OCI-LY7 (cell line): ENCODE measurements around the gene PRDM2. TPM values are rescaled to one million over a fixed set of nuclear protein-coding genes. Genes with fewer than 3 reads are reported as not detected.

Experiments used
- BruUV-seq: library from RNA; stranded (reverse); fragments of 400-500 nt; replicated peaks from 2 replicates; lab custom pipeline; 2021; lab: Mats Ljungman, UMichigan
- CTCF ChIA-PET: fragments of 300-600 bp; sonication (Branson Sonifier 250); formaldehyde crosslinking; loops from one replicate; lab custom pipeline; 2022; ENCODE audit warnings: antibody characterized with exemption; ENCODE audit not compliant: unreplicated experiment; lab: Charles Lee
- POLR2A ChIA-PET: fragments of 300-600 bp; sonication (Branson Sonifier 250); formaldehyde crosslinking; loops from one replicate; lab custom pipeline; 2022; ENCODE audit warnings: antibody characterized with exemption; lab: Charles Lee
- DNase-seq: peaks from one replicate; pipeline ENCODE4 v3.0.0-alpha.2; 2015; ENCODE audit warnings: low spot score
- H2AFZ ChIP-seq: fragments of 200-600 bp; sonication (generic), shearing (Covaris generic); 2 replicates; pipeline ENCODE4 v1.6.1; 2014; ENCODE audit warnings: mild to moderate bottlenecking, antibody characterized with exemption, low read length, moderate library complexity
- H3K27ac ChIP-seq: fragments of 200-600 bp; sonication (generic); 2 replicates; pipeline ENCODE4 v1.5.1; 2014; ENCODE audit warnings: mixed run types, low read depth, mild to moderate bottlenecking, moderate library complexity, low read length, inconsistent platforms; ENCODE audit not compliant: poor library complexity, severe bottlenecking
- H3K36me3 ChIP-seq: fragments of 200-600 bp; sonication (generic); 2 replicates; pipeline ENCODE4 v1.6.1; 2014; ENCODE audit warnings: mild to moderate bottlenecking, antibody characterized with exemption, low read length, moderate library complexity, mixed read lengths; ENCODE audit not compliant: insufficient read depth
- H3K4me1 ChIP-seq: fragments of 200-600 bp; sonication (generic); 2 replicates; pipeline ENCODE4 v1.5.1; 2014; ENCODE audit warnings: mild to moderate bottlenecking, low read length; ENCODE audit not compliant: insufficient read depth, poor library complexity, severe bottlenecking
- H3K4me2 ChIP-seq: fragments of 200-600 bp; sonication (generic); 2 replicates; pipeline ENCODE4 v1.6.1; 2014; ENCODE audit warnings: mild to moderate bottlenecking, low read length
- H3K4me3 ChIP-seq: fragments of 200-600 bp; sonication (generic); 2 replicates; pipeline ENCODE4 v1.5.1; 2014; ENCODE audit warnings: mild to moderate bottlenecking, low read depth, low read length; ENCODE audit not compliant: poor library complexity, severe bottlenecking
- H3K79me2 ChIP-seq: fragments of 200-600 bp; sonication (generic); 2 replicates; pipeline ENCODE4 v1.6.1; 2016; ENCODE audit warnings: low read depth, mild to moderate bottlenecking, low read length, moderate library complexity, mixed read lengths; ENCODE audit not compliant: insufficient read depth
- H3K9me2 ChIP-seq: fragments of 200-600 bp; sonication (generic); 2 replicates; pipeline ENCODE4 v1.6.1; 2016; ENCODE audit warnings: mild to moderate bottlenecking, low read length, mixed read lengths; ENCODE audit not compliant: insufficient read depth
- H3K9me3 ChIP-seq: fragments of 200-600 bp; sonication (generic); 2 replicates; pipeline ENCODE4 v1.6.1; 2014; ENCODE audit warnings: mild to moderate bottlenecking, mixed run types, low read length, mixed read lengths
- H4K20me1 ChIP-seq: fragments of 200-600 bp; sonication (generic); 2 replicates; pipeline ENCODE4 v1.6.1; 2014; ENCODE audit warnings: mild to moderate bottlenecking, antibody characterized with exemption, low read length, moderate library complexity, mixed read lengths; ENCODE audit not compliant: insufficient read depth
- EZH2phosphoT487 ChIP-seq: fragments of 200-600 bp; sonication (generic); IDR thresholded peaks from 2 replicates; pipeline ENCODE4 v1.6.1; 2018; ENCODE audit warnings: low read depth, borderline replicate concordance, mild to moderate bottlenecking, mixed run types, antibody characterized with exemption, low read length, moderate library complexity, mixed read lengths
- intact Hi-C: fragments of 100-400 bp; cut with micrococcal nuclease; formaldehyde crosslinking; loops from one replicate; pipeline ENCODE4 v1.10.0; 2022; ENCODE audit not compliant: unreplicated experiment
- total RNA-seq, 2 experiments: library from RNA; depleted of rRNA in 1 of 2; stranded (reverse); fragments of >200 nt in 1 of 2; shearing (Covaris generic) in 1 of 2; gene quantifications; 2 replicates each; pipeline ENCODE4 v1.2.3, GENCODE V29; 2014 to 2022
- TF ChIP-seq, protein P1 (sequence below): fragments of 200-600 bp; sonication (generic); conservative IDR thresholded peaks from 2 replicates; pipeline ENCODE4 v1.5.1; 2014; ENCODE audit warnings: mild to moderate bottlenecking, antibody characterized with exemption, low read length, moderate library complexity, mixed read lengths

The PRDM2 gene
- total RNA-seq, 2 experiments from 2014 or later, result 38.7 to 98.2 TPM

DNA sequence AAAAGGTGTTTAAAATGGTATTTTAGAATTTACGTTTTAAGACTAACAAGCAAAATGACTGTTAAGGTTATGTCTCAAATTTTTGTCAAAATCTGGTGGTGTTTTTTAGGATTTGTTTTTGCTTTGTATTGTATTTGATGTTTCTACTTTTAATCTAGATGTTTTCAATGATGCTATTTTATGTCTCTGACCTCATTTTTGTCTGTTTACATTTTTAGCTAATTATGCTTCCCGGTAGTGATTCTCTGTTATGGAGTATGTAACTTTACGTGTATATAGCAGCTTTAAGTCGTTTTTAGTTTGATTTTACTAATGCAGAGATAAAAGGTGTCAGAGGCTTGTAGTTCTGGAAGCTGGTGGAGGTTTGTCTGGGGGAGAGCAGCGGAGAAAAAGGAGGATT, 71.8 kb downstream of the PRDM2 start:
- Histone ChIP-seq H3K27ac (no peak overlapping the region), H3K36me3 (peaks cover 90% of the 10 kb centered on the region), H3K4me3 (no peak overlapping the region), H3K4me1 (no peaks in the 10 kb centered on the region), H3K4me2 (no peak overlapping the region), H3K9me3 (no peaks in the 10 kb centered on the region), H3K9me2 (no peaks in the 10 kb centered on the region), H3K79me2 (peaks cover 79% of the 10 kb centered on the region), H4K20me1 (peaks cover 6% of the 10 kb centered on the region), H2AFZ (no peak overlapping the region)
- no TSS peak for BruUV-seq
- TF ChIP-seq, protein P1, sequence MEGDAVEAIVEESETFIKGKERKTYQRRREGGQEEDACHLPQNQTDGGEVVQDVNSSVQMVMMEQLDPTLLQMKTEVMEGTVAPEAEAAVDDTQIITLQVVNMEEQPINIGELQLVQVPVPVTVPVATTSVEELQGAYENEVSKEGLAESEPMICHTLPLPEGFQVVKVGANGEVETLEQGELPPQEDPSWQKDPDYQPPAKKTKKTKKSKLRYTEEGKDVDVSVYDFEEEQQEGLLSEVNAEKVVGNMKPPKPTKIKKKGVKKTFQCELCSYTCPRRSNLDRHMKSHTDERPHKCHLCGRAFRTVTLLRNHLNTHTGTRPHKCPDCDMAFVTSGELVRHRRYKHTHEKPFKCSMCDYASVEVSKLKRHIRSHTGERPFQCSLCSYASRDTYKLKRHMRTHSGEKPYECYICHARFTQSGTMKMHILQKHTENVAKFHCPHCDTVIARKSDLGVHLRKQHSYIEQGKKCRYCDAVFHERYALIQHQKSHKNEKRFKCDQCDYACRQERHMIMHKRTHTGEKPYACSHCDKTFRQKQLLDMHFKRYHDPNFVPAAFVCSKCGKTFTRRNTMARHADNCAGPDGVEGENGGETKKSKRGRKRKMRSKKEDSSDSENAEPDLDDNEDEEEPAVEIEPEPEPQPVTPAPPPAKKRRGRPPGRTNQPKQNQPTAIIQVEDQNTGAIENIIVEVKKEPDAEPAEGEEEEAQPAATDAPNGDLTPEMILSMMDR, result no peak
- no peak for TF ChIP-seq EZH2phosphoT487
- intact Hi-C loops, result no loop called here
- no peak for DNase-seq
- ChIA-PET CTCF (no interaction called here), POLR2A (interaction anchor here (1.1 kb wide), 1 partner anchor 77 kb away, joined by 3 read pairs; no protein-coding TSS in a partner anchor)

DNA sequence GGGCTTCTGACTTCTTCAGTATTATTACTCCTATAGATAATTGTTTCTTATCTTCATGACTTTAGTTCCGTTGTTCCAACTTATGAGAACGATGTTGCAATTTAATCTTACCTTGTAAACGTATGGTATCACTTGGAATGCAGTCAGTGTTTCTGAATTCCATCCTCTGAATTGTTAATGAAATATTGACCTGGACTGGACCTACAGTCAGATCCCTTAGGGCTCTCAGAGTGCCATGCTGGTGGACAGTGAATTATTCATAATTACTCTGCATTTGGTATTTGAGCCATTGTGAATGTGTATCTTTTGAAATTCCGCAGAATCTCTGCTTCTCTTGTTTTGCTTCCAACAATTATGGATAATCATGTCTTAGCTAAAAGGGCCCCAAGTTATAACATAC, 72.3 kb downstream of the PRDM2 start:
- peaks cover 11% of the 10 kb centered on the region for H4K20me1 ChIP-seq

DNA sequence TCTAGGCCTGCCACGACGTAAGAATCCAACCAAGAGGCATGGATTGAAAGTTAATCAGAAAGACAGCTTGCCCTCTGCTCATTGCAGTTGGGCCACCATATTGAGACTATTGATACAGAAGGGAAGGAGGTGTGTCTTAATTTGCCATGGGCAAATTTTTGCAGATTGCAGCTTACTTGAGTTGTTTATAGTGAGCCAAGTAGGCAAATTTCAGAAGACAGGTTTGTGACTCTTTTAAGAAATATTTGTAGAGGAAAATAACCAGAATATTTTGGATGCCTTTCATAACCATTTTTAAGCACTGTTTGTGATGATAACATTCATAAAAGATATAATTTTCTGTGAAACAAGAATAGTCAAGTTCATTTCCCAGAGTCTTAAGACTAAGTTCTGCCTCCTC, 74.1 kb downstream of the PRDM2 start:
- intact Hi-C loops, result no loop called here
- BruUV-seq, result no TSS peak
- H3K4me1 ChIP-seq, result peaks cover 6% of the 10 kb centered on the region
- H2AFZ ChIP-seq, result no peak overlapping the region
- no peak overlapping the region for H3K4me3 ChIP-seq
- no peak for DNase-seq
- H3K4me2 ChIP-seq, result no peak overlapping the region
- no peaks in the 10 kb centered on the region for H3K9me3 ChIP-seq
- H3K27ac ChIP-seq, result no peak overlapping the region
- peaks cover 95% of the 10 kb centered on the region for H3K36me3 ChIP-seq
- peaks cover 5% of the 10 kb centered on the region for H4K20me1 ChIP-seq
- no peak for TF ChIP-seq EZH2phosphoT487
- TF ChIP-seq, protein P1, result no peak
- no peaks in the 10 kb centered on the region for H3K9me2 ChIP-seq
- ChIA-PET POLR2A (interaction anchor here (1.2 kb wide), 1 partner anchor 26 kb away, joined by 6 read pairs; no protein-coding TSS in a partner anchor), CTCF (no interaction called here)
- H3K79me2 ChIP-seq, result peaks cover 56% of the 10 kb centered on the region

More for the DNA sequence above, 72.3 kb downstream of the PRDM2 start:
- H3K4me3 ChIP-seq, result no peak overlapping the region
- no peak overlapping the region for H3K4me2 ChIP-seq
- no peak overlapping the region for H3K27ac ChIP-seq
- ChIA-PET POLR2A (interaction anchor here (1.1 to 1.8 kb wide), 2 partner anchors 18 to 78 kb away, joined by 3 to 6 read pairs; no protein-coding TSS in a partner anchor), CTCF (no interaction called here)
- no peak for TF ChIP-seq EZH2phosphoT487
- TF ChIP-seq, protein P1, result no peak
- no peak overlapping the region for H2AFZ ChIP-seq
- DNase-seq, result no peak
- peaks cover 74% of the 10 kb centered on the region for H3K79me2 ChIP-seq
- no TSS peak for BruUV-seq
- H3K4me1 ChIP-seq, result no peaks in the 10 kb centered on the region
- H3K9me3 ChIP-seq, result no peaks in the 10 kb centered on the region
- intact Hi-C loops, result no loop called here
- H3K36me3 ChIP-seq, result peaks cover 90% of the 10 kb centered on the region
- H3K9me2 ChIP-seq, result no peaks in the 10 kb centered on the region
